Caco-2 (cell line): Measurements from ENCODE around the gene SASH3. TPM values are rescaled to one million over a fixed set of nuclear protein-coding genes. Genes with fewer than 3 reads are reported as not detected.
A peak's percentile ranks its signal among the peaks of the same experiment; 100 is the strongest.

ENCODE experiments used
- BruUV-seq: library from RNA; stranded (reverse); fragments of 400-500 nt; replicated peaks from 2 replicates; lab custom pipeline; 2021; lab: Mats Ljungman, UMichigan
- CTCF ChIA-PET: fragments of 300-600 bp; sonication (Branson Sonifier 250); formaldehyde crosslinking; loops from one replicate; lab custom pipeline; 2022; ENCODE audit warnings: antibody characterized with exemption; lab: Charles Lee
- POLR2A ChIA-PET: fragments of 300-600 bp; sonication (Branson Sonifier 250); formaldehyde crosslinking; loops from one replicate; lab custom pipeline; 2022; ENCODE audit warnings: antibody characterized with exemption; lab: Charles Lee
- DNase-seq, 2 experiments: peaks; one replicate each; pipeline versions ENCODE4 v3.0.0 to v3.0.0-alpha.2; 2020 to 2022
- H3K27me3 ChIP-seq: replicated peaks from 2 replicates; pipeline ENCODE4 v1.6.0; 2011; ENCODE audit warnings: low read length; ENCODE audit not compliant: control insufficient read depth, insufficient read depth
- H3K36me3 ChIP-seq: 2 replicates; pipeline ENCODE4 v1.5.1; 2011; ENCODE audit warnings: low read length; ENCODE audit not compliant: control insufficient read depth, insufficient read depth
- H3K4me1 ChIP-seq: fragments of 250-450 bp; sonication (Bioruptor Pico); 2 replicates; pipeline ENCODE4 v1.5.1; 2020; ENCODE audit warnings: mild to moderate bottlenecking
- H3K4me3 ChIP-seq: 2 replicates; pipeline ENCODE4 v1.5.1; 2011; ENCODE audit warnings: low read depth, mild to moderate bottlenecking, control low read depth, low read length
- H3K9me3 ChIP-seq: fragments of 250-450 bp; sonication (Bioruptor Pico); 2 replicates; pipeline ENCODE4 v1.5.1; 2020; ENCODE audit warnings: mild to moderate bottlenecking, moderate library complexity
- H3K27ac Mint-ChIP-seq: one replicate; pipeline ENCODE4 v1.8.0; 2022; ENCODE audit warnings: mixed read lengths; ENCODE audit not compliant: unreplicated experiment
- H3K27me3 Mint-ChIP-seq: one replicate; pipeline ENCODE4 v1.8.0; 2022; ENCODE audit warnings: mixed read lengths; ENCODE audit not compliant: insufficient read depth, unreplicated experiment
- H3K36me3 Mint-ChIP-seq: one replicate; pipeline ENCODE4 v1.8.0; 2022; ENCODE audit warnings: mild to moderate bottlenecking, mixed read lengths; ENCODE audit not compliant: insufficient read depth, unreplicated experiment
- H3K4me1 Mint-ChIP-seq: one replicate; pipeline ENCODE4 v1.8.0; 2022; ENCODE audit warnings: low read depth, mixed read lengths; ENCODE audit not compliant: unreplicated experiment
- H3K4me3 Mint-ChIP-seq: one replicate; pipeline ENCODE4 v1.8.0; 2022; ENCODE audit warnings: mild to moderate bottlenecking, moderate library complexity, mixed read lengths; ENCODE audit not compliant: unreplicated experiment
- H3K9me3 Mint-ChIP-seq: one replicate; pipeline ENCODE4 v1.8.0; 2022; ENCODE audit warnings: mixed read lengths; ENCODE audit not compliant: unreplicated experiment
- CTCF ChIP-seq, 2 experiments: fragments of 200-600 bp in 1 of 2; IDR thresholded peaks; 1 replicate in 1 of 2; 2 replicates in 1 of 2; pipeline versions ENCODE4 v1.5.1 to v1.8.0; 2011 to 2022; ENCODE audit warnings: antibody characterized with exemption in 1 of 2, control low read depth in 1 of 2, inconsistent platforms in 1 of 2, low read depth in 1 of 2, low read length in 1 of 2, mild to moderate bottlenecking in 1 of 2, moderate library complexity in 1 of 2; ENCODE audit not compliant: insufficient read depth in 1 of 2, severe bottlenecking in 1 of 2, unreplicated experiment in 1 of 2
- intact Hi-C: fragments of 100-400 bp; cut with micrococcal nuclease; formaldehyde crosslinking; loops from one replicate; pipeline ENCODE4 v1.10.0; 2022; ENCODE audit not compliant: unreplicated experiment
- total RNA-seq: library from RNA; stranded (reverse); gene quantifications from 2 replicates; pipeline ENCODE4 v1.2.3, GENCODE V29; 2022

Gene SASH3
- total RNA-seq, 1 experiment from 2014 or later: not detected

GRCh38 chrX:129733335-129733734 is 46.4 kb upstream of the SASH3 start:
- Histone ChIP-seq H3K27me3 (no peaks in the 10 kb centered on the region), H3K36me3 (no peaks in the 10 kb centered on the region), H3K4me1 (peaks cover 11% of the 10 kb centered on the region), H3K4me3 (no peak overlapping the region), H3K9me3 (no peaks in the 10 kb centered on the region)
- CTCF ChIA-PET: no interaction called here
- H3K36me3 Mint-ChIP-seq: no peaks in the 10 kb centered on the region
- H3K9me3 Mint-ChIP-seq: peaks cover 11% of the 10 kb centered on the region
- intact Hi-C loops: no loop called here
- BruUV-seq: no TSS peak
- peaks cover 8% of the 10 kb centered on the region for H3K4me1 Mint-ChIP-seq
- no peak overlapping the region for H3K4me3 Mint-ChIP-seq
- no peaks in the 10 kb centered on the region for H3K27me3 Mint-ChIP-seq
- TF ChIP-seq CTCF (IDR thresholded peaks at IDR 0.05; ENCODE audit: insufficient read depth in 1 of 2, low read depth in 1 of 2, low read length in 1 of 2, severe bottlenecking in 1 of 2, unreplicated experiment in 1 of 2): no peak
- POLR2A ChIA-PET: no interaction called here
- no peak for DNase-seq
- H3K27ac Mint-ChIP-seq: no peak overlapping the region

- TF ChIP-seq CTCF (IDR thresholded peaks at IDR 0.05; ENCODE audit: insufficient read depth in 1 of 2, low read depth in 1 of 2, low read length in 1 of 2, severe bottlenecking in 1 of 2, unreplicated experiment in 1 of 2): no peak
- ChIA-PET POLR2A (no interaction called here), CTCF (no interaction called here)
- BruUV-seq: no TSS peak
- Mint-ChIP-seq H3K4me1 (peaks cover 20% of the 10 kb centered on the region), H3K27ac (no peak overlapping the region), H3K36me3 (no peaks in the 10 kb centered on the region), H3K9me3 (no peaks in the 10 kb centered on the region), H3K4me3 (no peak overlapping the region), H3K27me3 (no peaks in the 10 kb centered on the region)
- no peak for DNase-seq
- intact Hi-C loops: no loop called here
- H3K36me3 ChIP-seq: no peaks in the 10 kb centered on the region
- no peak overlapping the region for H3K4me3 ChIP-seq
- H3K27me3 ChIP-seq: no peaks in the 10 kb centered on the region
- peaks cover 17% of the 10 kb centered on the region for H3K4me1 ChIP-seq
- H3K9me3 ChIP-seq: no peaks in the 10 kb centered on the region
These were observed 43.3 kb upstream of the SASH3 start for GRCh38 chrX:129736491-129736890.

GRCh38 chrX:129737916-129738315 is 41.8 kb upstream of the SASH3 start:
- Mint-ChIP-seq H3K36me3 (no peaks in the 10 kb centered on the region), H3K27me3 (no peaks in the 10 kb centered on the region), H3K4me3 (no peak overlapping the region), H3K27ac (peak overlapping the region; percentile 34), H3K9me3 (no peaks in the 10 kb centered on the region), H3K4me1 (peaks cover 20% of the 10 kb centered on the region)
- BruUV-seq: no TSS peak
- POLR2A ChIA-PET: no interaction called here
- DNase-seq: no peak
- Histone ChIP-seq H3K27me3 (no peaks in the 10 kb centered on the region), H3K36me3 (no peaks in the 10 kb centered on the region), H3K4me3 (no peak overlapping the region), H3K9me3 (no peaks in the 10 kb centered on the region), H3K4me1 (peaks cover 17% of the 10 kb centered on the region)
- intact Hi-C loops: no loop called here
- CTCF ChIA-PET: no interaction called here
- no peak for TF ChIP-seq CTCF (IDR thresholded peaks at IDR 0.05; ENCODE audit: insufficient read depth in 1 of 2, low read depth in 1 of 2, low read length in 1 of 2, severe bottlenecking in 1 of 2, unreplicated experiment in 1 of 2)
